BJ (cell line): Measurements from ENCODE around the gene CPOX. TPM values are rescaled to one million over a fixed set of nuclear protein-coding genes. Genes with fewer than 3 reads are reported as not detected.

ENCODE experiments used
- CTCF ChIA-PET: fragments of 350-600 bp; formaldehyde crosslinking; extraction: SDS; loops from one replicate; lab custom pipeline; 2021; ENCODE audit warnings: antibody characterized with exemption, inconsistent platforms; lab: Yijun Ruan, JAX
- POLR2A ChIA-PET: fragments of 300-600 bp; sonication (Branson Sonifier 250); formaldehyde crosslinking; extraction: SDS; loops from one replicate; lab custom pipeline; 2021; ENCODE audit warnings: antibody characterized with exemption; lab: Charles Lee
- DNase-seq: peaks from one replicate; pipeline ENCODE4 v3.0.0-alpha.2; 2011; ENCODE audit warnings: low read depth
- H3K27me3 ChIP-seq: 2 replicates; pipeline ENCODE4 v1.6.0; 2011; ENCODE audit warnings: low read length; ENCODE audit not compliant: control insufficient read depth, insufficient read depth
- H3K36me3 ChIP-seq: 2 replicates; pipeline ENCODE4 v1.5.1; 2011; ENCODE audit warnings: low read length; ENCODE audit not compliant: control insufficient read depth, insufficient read depth
- H3K4me3 ChIP-seq: 2 replicates; pipeline ENCODE4 v1.5.1; 2011; ENCODE audit warnings: low read depth, mild to moderate bottlenecking, control low read depth, low read length
- CTCF ChIP-seq: IDR thresholded peaks from 2 replicates; pipeline ENCODE4 v1.5.1; 2011; ENCODE audit warnings: low read depth, mild to moderate bottlenecking, control low read depth, inconsistent platforms, low read length, moderate library complexity; ENCODE audit not compliant: insufficient read depth
- polyA plus RNA-seq: library from polyadenylated mRNA; depleted of rRNA; stranded (reverse); fragments of >200 nt; gene quantifications from 2 replicates; pipeline ENCODE4 v1.2.3, GENCODE V29; 2011

The CPOX gene
- polyA plus RNA-seq, 1 experiment = 11.1 TPM

- Histone ChIP-seq H3K4me3 (no peak overlapping the region), H3K27me3 (peaks cover 2% of the 10 kb centered on the region), H3K36me3 (no peaks in the 10 kb centered on the region)
- POLR2A ChIA-PET = no interaction called here
- CTCF ChIA-PET = no interaction called here
- no peak for DNase-seq
- TF ChIP-seq CTCF = no peak
Measured at GRCh38 chr3:98626151-98626550, 32.7 kb upstream of the CPOX start.

DNA sequence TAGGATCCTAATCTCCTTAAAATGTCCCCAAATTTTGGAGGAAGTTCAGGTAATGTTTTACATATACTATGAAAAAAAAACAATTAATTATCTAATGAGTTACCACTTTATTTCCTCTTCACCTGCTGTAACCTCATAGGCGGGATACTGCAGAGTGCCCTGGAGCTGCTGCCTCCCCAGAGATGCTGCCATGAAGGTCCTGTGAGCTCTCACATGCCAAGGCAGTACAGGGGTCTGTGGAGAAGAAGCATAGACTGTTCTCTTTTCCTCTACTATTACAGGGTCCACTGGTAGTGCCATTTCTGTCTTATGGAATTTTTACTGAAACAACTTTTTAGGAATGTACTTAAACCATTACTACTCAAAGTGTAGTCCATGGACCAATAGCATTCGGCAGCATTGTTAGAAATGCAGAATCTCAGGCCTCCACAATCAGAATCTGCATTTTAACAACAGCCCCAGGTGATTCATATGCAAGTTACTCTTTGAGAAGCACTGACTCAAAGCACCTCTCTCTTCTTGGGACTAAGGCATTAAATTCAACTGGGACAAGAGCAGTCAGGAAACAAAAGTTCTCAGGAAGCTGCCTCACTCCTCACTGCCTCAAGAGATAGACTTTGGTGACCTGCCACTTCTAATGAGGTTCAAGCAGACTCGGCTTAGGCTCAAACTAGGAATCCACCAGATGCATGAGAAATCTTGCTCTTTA, 30.3 kb upstream of the CPOX start:
- H3K4me3 ChIP-seq = no peak overlapping the region
- DNase-seq = no peak
- TF ChIP-seq CTCF = no peak
- CTCF ChIA-PET = no interaction called here
- no peaks in the 10 kb centered on the region for H3K36me3 ChIP-seq
- POLR2A ChIA-PET = no interaction called here
- peaks cover 2% of the 10 kb centered on the region for H3K27me3 ChIP-seq

GRCh38 chr3:98617841-98618240, 24.4 kb upstream of the CPOX start:
- no peak for DNase-seq
- H3K36me3 ChIP-seq = no peaks in the 10 kb centered on the region
- ChIA-PET POLR2A (no interaction called here), CTCF (no interaction called here)
- H3K4me3 ChIP-seq = no peak overlapping the region
- H3K27me3 ChIP-seq = no peaks in the 10 kb centered on the region
- no peak for TF ChIP-seq CTCF

GRCh38 chr3:98613616-98614015, 20.2 kb upstream of the CPOX start:
- POLR2A ChIA-PET = no interaction called here
- H3K4me3 ChIP-seq = no peak overlapping the region
- no peaks in the 10 kb centered on the region for H3K36me3 ChIP-seq
- TF ChIP-seq CTCF = no peak
- no peaks in the 10 kb centered on the region for H3K27me3 ChIP-seq
- no peak for DNase-seq
- CTCF ChIA-PET = interaction anchor here (0.9 to 2.0 kb wide), 2 partner anchors 12 to 204 kb away, joined by 5 to 16 read pairs; no protein-coding TSS in a partner anchor

DNA sequence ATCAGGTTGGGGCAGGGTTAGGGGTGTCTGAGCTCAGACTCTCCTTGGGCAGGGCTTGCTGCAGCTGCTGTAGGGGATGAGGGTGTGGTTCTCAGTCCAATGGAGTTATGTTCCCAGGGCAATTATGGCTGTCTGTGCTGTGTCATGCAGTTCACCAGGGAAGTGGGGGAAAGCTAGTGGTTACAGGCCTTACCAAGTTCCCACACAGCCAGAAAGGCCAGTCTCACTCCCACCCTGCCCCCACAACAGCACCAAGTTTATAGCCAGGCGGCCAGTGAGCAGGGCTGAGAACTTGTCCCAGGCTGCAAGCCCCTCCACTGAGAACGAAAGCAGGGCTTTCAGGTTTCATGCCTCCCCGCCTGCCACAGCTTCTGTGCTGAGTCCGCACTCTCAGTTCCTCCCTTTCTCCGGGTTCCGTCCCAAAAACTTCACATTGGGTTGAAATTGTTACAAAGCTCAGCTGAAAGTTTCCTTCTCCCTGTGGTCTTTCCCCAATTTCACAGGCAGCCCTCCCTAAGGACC, 19.6 kb upstream of the CPOX start:
- no peak overlapping the region for H3K4me3 ChIP-seq
- H3K36me3 ChIP-seq = no peaks in the 10 kb centered on the region
- no peaks in the 10 kb centered on the region for H3K27me3 ChIP-seq
- no peak for DNase-seq
- ChIA-PET CTCF (interaction anchor here (0.9 to 2.5 kb wide), 3 partner anchors 12 to 204 kb away, joined by 5 to 16 read pairs (median 9); no protein-coding TSS in a partner anchor), POLR2A (no interaction called here)
- no peak for TF ChIP-seq CTCF
